GM21825 (cell line): ENCODE measurements around the gene TRPM8.
"Not testable (repeated sequence)": the region's sequence is repeated elsewhere in the genome, so short reads cannot be mapped to it uniquely, and the experiment has no call there.

Experiments
- ATAC-seq: cut with Tn5 transposase; IDR thresholded peaks from one replicate; pipeline ENCODE4 v1.9.1; 2021; ENCODE audit warnings: mild to moderate bottlenecking, moderate library complexity; ENCODE audit not compliant: unreplicated experiment

TRPM8 gene

DNA sequence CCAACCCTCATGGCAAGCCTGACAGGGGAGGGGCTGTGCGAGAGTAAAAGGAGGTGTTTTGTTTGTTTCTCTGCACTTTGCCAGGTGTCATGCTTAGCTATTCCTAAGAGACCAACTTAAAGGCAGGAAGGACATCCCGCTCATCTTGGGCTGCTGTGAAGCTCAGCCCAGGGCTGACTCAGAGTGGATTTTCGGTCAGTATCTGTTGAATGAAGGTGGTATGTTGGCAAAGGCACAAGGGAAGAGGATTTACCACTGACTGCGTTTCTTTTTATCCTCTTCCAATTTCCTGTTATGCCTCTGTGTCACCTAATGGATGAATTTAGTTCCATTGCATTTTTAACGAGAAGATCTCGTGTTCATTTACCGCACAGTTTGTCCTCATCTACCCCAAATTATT lies 18.9 kb downstream of the TRPM8 start:
- no peak for ATAC-seq

DNA sequence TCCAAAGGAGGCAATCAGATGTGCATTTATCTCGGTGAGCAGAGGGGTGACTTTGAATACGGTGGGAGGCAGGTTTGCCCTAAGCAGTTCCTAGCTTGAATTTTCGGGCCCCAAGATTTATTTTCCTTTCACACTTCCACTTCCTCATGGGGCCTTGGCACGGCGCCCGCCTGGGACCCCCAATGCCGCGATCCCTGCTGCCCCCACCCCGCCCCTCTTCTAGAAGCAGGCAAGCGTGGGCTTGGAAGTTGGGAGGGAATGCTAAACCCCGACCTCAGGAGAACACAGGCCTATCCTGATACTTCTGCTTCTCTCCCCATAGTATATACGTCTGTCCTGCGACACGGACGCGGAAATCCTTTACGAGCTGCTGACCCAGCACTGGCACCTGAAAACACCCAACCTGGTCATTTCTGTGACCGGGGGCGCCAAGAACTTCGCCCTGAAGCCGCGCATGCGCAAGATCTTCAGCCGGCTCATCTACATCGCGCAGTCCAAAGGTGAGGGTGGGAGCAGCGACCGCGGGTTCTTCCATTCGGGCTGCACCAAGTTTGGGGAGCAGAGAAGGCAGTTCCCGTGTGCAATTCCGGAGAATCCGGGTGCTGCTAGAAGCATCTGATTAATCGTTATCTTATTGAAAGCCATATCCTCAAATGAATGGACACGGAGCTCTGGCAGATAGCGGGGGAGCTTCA lies 21.6 kb downstream of the TRPM8 start:
- ATAC-seq, result no peak

DNA sequence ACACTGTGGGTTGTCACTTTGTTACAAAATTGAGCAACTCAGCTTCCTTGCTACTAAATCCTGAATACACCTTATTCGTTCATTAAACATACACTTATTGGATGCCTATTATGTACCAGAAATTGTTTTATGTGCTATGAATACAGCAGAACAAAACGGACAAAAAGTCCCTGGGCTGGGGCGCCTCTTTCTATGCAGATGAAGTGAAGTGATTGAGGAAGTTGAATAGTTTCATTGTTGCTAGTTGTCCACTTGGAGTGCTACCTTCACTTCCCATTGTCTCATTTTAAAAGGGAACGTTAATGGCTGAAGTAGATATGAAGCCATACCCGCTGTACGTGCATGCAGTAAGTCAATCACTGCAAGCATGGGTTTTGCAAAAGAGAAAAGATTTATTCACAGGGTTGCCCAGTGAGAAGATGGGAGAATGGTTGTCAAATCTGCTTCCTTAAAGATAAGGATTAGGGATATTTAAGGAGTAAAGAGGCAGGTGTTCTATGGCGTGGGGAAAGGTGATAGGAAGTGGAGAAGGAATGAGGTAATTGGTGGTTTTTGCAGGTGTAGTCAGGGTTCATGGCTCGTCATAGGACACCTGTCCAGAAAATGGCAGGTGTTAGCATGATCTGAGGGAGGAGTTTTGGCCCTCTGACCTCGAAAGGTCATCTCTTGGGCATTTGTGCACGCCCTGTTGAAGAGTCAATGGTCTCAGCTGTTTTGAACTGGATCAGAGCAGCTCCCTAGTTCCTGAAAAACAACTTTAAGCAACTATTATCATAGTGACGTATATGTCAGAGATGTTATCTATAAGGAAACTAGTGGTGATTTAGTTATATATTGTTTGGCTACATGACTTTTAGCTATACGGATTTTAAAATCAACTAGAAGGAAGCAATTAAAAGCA lies 23.5 kb downstream of the TRPM8 start:
- ATAC-seq, result no peak

DNA sequence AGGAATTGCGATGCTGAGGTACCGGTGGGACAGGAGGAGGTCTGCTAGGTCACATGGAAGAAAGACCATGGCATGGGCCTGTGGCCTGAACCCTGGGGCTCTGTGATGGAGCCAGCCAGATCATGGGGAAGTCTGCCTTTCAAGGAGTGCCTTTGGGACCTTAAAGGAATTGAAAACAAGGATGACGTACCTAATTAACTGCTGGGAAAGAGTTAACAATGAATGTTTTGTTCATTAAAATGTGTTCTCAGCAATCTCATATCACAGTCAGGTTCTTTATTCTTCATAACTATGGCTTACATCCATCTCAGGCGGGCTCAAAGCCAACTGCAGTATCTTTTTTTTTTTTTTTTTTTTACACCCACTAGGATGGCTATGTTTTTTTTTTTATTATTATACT lies 25.6 kb downstream of the TRPM8 start:
- ATAC-seq, result no peak

DNA sequence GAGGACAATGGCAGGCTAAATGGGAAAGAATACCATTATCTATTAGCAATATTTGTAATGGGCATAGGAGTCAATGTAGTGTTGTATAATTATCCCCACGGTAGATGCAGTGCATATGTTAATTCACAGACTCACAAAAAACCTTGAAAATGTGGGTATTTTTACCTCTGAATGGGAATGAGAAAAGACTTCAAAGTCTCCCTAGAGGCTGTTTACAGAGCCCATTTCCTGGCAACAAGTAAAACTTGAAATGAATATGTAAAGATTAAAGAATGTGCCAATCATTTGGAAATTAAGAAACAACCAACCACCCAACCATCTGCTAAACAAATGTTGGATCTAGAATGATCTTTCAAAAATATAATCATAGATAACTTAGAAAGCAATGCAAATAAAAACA lies 27.1 kb downstream of the TRPM8 start:
- ATAC-seq, result no peak

DNA sequence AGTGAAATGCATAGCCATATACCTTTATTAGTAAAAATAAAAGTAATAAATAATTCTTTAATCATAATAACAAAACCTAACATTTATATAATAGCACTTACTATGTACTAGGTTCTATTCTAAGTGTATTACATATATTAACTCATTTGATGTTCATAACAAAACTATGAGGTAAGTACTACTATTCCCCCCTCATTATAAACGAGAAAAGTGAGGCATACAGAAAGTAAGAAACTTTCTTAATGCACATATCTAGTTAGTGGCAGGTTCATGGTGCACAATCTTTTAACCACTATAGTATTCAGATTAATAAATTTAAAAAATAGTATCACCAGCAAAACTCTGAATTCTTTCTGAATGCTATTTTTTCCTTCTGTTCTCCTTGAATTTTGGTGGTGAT lies 27.5 kb downstream of the TRPM8 start:
- ATAC-seq, result no peak

DNA sequence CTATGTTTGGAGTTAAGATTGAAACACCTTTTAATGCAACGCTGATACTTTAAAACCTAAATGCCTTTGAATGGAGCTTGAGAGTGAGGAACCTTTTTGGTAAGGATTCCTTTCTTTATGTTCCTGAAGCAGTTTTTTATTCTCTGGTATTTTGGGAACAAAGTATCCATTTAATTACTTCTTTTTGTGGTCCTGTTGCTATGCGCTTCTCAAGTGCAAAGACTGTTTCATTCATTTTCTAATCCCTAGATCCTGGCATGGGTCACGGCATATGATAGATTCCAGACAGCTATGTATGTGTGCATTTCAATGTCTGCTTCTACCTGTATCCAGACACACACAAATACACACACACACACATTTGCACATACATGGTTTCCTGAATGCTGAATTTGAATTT lies 28.0 kb downstream of the TRPM8 start:
- no peak for ATAC-seq

DNA sequence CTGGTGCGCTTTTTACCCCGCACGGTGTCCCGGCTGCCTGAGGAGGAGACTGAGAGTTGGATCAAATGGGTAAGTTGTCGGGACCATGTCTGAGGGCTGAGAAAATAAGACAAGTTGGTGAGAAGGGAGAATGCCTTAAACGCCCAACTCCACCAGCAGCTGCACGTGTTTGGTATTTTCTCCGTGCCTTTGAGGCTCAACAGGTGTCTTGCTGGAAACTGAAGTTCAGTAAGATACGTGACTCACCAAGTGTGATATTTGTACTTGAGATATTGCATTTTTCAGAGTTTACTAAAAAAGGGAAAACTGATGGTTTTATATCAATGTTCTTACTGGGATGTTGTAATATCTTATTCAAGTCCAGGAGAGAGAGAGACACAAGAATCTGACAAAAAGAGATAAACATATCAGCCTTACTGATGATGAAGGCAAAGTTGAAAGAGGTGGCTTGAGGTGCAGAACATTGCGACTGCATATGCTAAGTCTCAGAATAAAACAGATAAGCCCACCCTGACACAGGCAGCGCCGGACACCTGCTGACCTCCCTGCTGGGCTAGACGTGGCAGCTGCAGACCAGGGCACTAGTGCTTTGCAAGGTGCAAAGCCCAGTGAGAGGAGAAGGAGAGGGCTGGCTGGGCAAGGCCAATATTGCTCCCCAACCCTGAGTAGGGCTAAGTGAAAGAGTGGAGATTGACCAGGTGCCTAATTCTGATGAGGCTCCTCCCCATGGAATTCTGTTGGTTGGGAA lies 33.1 kb downstream of the TRPM8 start:
- no peak for ATAC-seq

DNA sequence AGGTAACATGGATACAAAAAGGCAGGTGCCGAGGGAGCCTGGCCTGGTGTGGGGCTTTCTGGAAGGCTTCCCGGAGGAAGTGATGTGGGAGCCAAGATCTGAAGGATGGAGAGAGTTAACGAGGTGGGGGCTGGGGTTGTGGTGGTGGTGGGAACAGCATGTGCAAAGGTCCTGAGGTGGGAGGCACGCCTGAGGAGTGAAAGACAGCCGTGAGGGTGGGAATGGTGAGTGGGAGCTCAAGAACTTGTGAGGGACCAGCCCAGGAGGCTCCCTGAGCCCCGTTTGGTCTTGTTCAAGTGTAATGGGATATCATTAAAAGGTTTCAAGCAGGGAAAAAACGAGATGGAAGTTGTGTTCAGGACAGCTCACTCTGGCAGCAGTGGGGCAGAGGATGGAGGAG lies 35.2 kb downstream of the TRPM8 start:
- ATAC-seq, result no peak

DNA sequence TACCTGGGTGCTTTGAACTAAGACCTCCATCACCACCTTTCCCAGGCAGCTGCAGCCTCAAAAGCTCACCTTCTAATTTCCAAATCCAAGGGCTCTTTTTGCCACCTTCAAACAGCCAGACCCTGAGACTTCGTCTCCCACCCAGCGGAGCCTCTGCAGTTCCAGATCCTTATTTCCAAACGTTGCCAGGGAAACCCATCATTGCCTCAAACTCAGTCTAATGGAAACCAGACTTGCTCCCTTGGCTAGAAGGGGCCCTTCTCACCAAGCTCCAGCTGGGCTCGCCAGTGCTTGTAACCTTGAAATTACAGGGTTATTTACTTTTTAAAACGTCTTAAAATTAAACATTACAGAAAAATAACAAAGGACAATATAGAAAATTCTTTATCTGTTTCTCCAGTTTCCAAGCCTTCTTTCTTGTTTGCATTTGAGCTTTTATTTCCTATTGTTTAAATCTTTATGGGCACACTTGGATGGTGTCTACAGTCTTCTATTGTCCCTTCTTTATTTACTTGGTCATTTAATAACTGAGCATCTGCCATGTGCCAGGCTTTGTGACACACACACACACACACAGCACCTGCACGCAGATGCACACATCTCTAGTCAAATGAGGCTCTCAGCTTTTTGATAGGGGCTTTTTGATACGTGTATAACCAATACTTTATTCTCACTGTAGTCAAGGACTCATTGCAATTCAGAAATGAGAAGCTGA lies 36.1 kb downstream of the TRPM8 start:
- ATAC-seq, result no peak

DNA sequence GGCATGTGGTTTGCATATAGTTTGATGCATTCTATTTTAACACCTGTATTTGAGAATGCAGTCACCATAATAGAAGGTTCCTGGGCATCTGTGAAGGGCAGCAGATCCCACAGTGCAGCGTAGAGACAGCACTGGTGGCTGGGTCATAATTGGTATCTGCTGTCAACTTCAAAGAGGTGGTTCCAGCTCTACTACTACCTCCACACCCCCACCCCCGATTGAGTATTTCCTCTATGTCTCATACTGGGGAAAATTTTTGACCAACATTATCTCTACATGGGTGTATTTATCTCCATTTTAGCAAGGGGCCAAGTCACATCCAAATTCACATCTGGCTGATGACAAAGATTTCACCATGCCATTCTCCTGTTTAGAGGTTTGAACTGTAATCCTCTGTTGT lies 43.0 kb downstream of the TRPM8 start:
- ATAC-seq, result no peak

DNA sequence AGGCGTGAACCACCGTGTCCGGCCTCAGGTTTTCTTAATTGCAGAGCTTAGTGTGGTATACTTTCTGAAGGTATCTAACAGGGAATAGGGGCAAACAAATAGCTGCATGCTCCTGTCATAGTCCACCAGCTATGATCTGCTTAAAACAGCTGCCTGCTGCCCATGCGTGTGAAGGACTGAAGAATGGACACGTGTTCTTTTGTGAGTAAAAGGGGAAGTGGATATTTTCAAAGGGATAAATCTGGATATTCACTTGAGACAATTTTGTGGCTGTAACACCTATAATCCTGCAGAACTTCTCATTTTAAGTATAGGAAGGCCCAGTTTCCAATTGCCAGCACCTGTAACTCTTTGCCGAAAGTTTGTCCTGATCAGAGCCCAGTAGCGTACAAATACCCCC lies 44.7 kb downstream of the TRPM8 start:
- no peak for ATAC-seq

DNA sequence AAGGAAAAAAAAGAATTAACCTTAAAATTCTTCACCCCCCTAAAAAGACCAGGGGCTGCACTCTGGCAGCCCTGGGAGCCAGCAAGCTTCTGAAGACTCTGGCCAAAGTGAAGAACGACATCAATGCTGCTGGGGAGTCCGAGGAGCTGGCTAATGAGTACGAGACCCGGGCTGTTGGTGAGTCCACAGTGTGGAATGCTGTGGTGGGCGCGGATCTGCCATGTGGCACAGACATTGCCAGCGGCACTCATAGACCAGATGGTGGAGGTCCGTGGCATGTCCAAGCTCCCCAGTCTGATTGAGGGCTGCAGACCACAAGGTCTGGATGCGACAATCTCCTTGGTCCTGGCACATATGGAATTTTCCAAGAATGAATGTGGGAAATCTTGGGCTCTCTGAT lies 47.4 kb downstream of the TRPM8 start:
- no peak for ATAC-seq

DNA sequence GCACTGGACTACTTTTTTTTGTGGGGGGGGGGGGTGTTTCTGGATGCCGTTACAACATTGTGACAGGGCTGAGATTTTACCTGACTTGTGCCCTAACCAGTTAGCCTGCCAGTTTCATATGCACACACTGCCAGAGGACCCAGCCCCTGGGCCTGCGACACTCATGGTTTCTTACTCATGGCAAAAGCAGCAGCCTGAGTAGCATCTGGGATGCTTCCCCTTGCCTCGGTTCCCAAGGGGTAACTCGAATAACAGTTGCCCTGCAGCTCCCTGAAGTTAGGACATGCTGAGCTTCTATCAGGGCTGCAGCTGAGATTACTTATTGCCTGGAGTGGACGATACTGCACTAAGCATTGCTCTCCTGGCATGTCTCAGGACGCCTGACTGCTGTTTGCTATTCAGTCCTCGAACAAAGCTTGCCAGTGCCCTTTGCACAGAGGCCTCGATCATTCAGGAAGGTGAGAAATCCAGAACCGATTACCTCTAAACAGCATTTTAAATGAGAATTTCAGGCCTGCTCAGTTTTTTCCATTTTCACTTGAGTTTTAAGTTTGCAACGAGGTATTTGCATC lies 47.9 kb downstream of the TRPM8 start:
- no peak for ATAC-seq

DNA sequence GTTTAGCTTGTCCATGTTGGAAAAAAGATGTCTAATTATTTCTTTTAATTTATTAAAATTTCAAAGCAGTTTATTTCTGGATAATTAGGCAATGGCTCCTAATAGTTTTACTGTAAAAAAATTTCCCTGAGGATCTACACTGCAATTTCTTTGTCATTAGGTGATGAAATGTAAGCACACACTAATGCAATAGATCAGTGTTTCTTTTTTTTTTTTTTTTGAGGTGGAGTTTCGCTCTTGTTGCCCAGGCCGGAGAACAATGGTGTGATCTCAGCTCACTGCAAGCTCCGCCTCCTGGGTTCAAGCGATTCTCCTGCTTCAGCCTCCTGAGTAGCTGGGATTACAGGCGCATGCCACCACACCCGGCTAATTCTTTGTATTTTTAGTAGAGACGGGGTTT lies 48.5 kb downstream of the TRPM8 start:
- not testable (repeated sequence) for ATAC-seq

DNA sequence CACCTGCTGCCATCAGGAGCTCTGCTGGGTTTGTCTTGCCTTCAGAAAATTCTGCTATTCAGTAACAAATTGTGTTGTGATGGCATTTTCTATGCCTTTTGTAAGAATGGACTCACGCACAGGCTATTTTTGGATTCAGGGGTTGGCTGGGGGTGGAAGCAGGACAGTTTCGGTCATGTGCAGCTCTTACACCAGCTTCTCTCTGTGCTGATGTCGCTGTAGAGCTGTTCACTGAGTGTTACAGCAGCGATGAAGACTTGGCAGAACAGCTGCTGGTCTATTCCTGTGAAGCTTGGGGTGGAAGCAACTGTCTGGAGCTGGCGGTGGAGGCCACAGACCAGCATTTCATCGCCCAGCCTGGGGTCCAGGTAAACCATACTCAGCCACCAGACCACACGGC lies 49.2 kb downstream of the TRPM8 start:
- no peak for ATAC-seq

DNA sequence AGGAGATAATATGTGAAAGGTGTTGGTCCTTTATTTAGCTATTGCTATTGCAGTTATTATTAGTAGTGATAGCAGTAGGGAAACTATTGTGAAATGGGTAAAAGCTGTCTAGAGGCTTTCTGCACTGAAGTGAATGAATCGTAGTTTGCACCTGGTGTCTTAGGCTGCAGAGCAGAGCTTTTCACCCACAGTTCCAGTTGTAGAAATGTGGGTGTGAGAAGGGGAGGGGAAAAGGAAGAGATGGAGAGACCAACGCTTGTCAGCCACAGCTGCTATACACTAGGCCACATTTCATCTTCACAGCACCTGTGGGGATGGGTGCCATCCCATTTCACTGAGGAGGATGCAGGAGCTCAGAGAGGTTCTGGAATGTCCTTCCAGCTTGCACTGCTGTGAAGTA lies 50.0 kb downstream of the TRPM8 start:
- no peak for ATAC-seq

DNA sequence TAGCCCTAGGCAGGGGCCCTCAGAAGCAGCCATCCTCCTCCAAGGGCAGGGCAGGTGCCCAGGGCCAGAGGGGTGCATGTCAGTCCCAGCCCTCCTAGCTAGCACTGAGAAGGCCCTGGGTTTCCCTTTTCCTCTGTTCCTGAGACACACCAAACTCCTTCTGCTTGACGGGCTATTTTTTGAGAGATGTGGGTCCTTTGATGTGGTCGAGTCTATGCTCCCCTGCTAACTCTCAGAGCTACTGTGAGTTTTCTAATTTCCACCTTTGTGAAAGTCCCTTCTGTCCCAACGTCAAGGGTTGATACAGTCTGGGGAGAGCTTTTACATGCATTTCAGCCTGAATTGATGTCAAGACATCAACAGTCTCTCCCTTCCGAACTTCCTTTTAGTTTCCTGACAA lies 51.4 kb downstream of the TRPM8 start:
- no peak for ATAC-seq

DNA sequence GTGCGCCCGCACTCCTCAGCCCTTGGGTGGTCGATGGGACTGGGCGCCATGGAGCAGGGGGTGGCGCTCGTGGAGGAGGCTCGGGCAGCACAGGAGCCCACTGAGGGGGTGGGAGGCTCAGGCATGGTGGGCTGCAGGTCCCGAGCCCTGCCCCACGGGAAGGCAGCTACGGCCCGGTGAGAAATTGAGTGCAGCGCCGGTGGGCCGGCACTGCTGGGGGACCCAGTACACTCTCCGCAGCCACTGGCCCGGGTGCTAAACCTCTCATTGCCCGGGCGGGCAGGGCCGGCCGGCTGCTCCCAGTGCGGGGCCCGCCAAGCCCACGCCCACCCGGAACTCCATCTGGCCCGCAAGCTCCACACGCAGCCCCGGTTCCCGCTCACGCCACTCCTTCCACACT lies 55.3 kb downstream of the TRPM8 start:
- not testable (repeated sequence) for ATAC-seq

DNA sequence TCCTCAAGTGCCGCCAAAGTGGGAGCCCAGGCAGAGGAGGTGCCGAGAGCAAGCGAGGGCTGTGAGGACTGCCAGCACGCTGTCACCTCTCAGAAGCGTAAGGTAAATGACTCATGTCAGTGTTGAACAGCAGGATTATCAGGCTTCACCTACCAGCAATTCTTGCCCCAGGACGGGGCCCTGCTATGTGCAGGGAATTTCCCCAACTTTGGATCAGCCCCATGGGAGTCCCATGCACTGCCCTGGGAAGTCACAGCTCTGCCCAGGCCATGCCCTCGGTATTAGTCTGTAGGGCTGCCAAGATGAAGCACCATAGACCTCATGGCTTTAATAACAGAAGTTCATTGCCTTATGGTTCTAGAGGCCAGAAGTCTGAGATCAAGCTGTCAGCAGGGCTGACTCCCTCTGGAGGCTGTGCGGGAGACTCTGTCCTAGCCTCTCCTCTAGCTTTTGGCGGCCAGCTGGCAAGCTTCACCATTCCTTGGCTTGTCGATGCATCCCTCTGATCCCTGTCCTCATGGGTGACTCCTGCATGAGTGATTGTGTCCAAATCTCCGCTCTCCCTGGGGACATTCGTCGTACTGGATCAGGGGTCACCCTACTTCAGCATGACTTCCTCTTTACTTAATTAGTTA lies 55.9 kb downstream of the TRPM8 start:
- ATAC-seq, result no peak
